ENCODE measurements around the gene JAKMIP3.

The JAKMIP3 gene

DNA sequence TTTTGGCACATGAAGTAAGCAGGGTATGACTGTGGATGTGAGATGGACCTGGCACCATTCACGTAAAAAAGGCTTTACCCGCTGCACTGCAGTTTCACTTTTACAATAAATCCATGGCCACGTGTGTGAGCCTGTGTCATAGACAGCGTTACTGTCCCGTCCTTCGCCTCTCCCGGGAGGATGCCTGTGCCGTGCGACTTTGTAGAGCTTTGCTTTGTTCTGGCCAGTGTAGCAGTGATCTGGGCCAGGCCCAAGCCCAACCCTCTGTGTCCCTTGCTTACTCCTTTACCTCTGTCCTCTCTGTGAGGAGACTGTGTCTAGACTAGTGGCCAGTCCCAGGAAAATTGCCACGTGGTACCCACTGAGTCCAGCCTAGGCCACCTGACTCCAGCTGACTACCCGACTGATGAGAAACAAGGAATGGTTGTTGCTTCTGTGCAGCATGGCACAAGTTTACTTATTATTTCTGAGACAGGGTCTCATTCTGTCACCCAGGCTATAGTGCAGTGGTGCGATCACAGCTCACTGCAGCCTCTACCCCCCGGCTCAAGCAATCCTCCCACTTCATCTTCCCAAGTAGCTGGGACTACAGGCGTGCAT is 48.1 kb downstream of the JAKMIP3 start:
- no peak for DNase-seq

DNA sequence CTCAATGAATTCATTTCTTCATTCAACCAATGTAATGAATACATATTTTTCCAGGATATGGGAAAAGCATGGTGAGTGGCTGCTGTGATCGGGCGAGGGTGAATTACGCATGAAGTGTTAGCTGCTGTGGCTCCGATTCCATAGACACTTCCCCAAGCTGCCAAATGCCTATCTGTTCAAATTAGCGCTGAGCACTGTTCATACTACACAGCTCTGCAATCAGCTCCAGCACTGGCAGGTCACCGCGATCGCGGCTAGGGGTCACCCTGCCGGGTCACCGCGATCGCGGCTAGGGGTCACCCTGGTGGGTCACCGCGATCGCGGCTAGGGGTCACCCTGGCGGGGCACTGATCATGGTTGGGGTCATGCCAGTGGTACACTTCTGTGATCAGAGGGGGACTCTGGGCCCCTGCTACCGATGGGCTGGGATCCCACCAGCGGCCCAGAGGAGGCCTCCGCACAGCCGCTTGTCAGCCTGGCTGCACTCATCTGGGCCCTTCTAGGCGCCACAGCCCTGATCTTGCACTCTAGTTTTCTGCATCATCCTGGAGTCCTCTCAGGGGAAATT is 49.3 kb downstream of the JAKMIP3 start:
- DNase-seq, result no peak
